A549 (cell line): ENCODE measurements around the gene CLRN1. TPM values are rescaled to one million over a fixed set of nuclear protein-coding genes. Genes with fewer than 3 reads are reported as not detected.
A peak's percentile ranks its signal among the peaks of the same experiment; 100 is the strongest.

Experiments used
- ATAC-seq, 2 experiments: fragments of 200-7000 bp in 1 of 2; fragments of >200 bp in 1 of 2; cut with Nextera tagmentation in 1 of 2; cut with Tn5 transposase in 1 of 2; 3 replicates each; pipeline versions ENCODE4 v1.8.0 to v1.9.1; 2018 to 2020; ENCODE audit warnings: mild to moderate bottlenecking in 1 of 2, moderate library complexity in 1 of 2
- CTCF ChIA-PET: fragments of 300-600 bp; sonication (Branson Sonifier 250); formaldehyde crosslinking; extraction: SDS; loops from one replicate; lab custom pipeline; 2021; ENCODE audit warnings: antibody characterized with exemption, inconsistent platforms; lab: Yijun Ruan, JAX
- POLR2A ChIA-PET: fragments of 350-600 bp; formaldehyde crosslinking; extraction: SDS; loops from one replicate; lab custom pipeline; 2021; ENCODE audit warnings: antibody characterized with exemption, inconsistent platforms; lab: Yijun Ruan, JAX
- DNase-seq, 2 experiments: peaks; one replicate each; pipeline versions ENCODE4 v3.0.0 to v3.0.0-alpha.2; 2011 to 2016; ENCODE audit warnings: low read depth in 1 of 2, low spot score in 1 of 2
- FAIRE-seq: peaks from 2 replicates; lab custom pipeline; 2011; peaks lifted over from hg19 to GRCh38; lab: Jason Lieb, UNC
- H3K27ac ChIP-seq, 2 experiments: fragments of >200 bp; sonication (Bioruptor Twin); formaldehyde crosslinking; 3 replicates each; pipeline ENCODE4 v1.5.1; 2016 to 2017
- H3K4me1 ChIP-seq: fragments of >200 bp; sonication (Bioruptor Twin); formaldehyde crosslinking; 3 replicates; pipeline ENCODE4 v1.6.1; 2016
- H3K4me2 ChIP-seq: fragments of >200 bp; sonication (Bioruptor Twin); formaldehyde crosslinking; 3 replicates; pipeline ENCODE4 v1.6.1; 2016
- H3K4me3 ChIP-seq: fragments of >200 bp; sonication (Bioruptor Twin); formaldehyde crosslinking; 3 replicates; pipeline ENCODE4 v1.5.1; 2016
- H3K9me3 ChIP-seq: fragments of >200 bp; sonication (Bioruptor Twin); formaldehyde crosslinking; 3 replicates; pipeline ENCODE4 v1.6.1; 2016
- BCL3 ChIP-seq: fragments of >200 bp; sonication (Bioruptor Twin); formaldehyde crosslinking; IDR thresholded peaks from 3 replicates; pipeline ENCODE4 v1.6.1; 2016
- BHLHE40 ChIP-seq: IDR thresholded peaks from 2 replicates; pipeline ENCODE4 v1.6.1; 2012; ENCODE audit warnings: low read depth, low read length, inconsistent platforms
- CBX8 ChIP-seq: fragments of 200-600 bp; sonication (generic); IDR thresholded peaks from 2 replicates; pipeline ENCODE4 v1.6.1; 2016
- E2F6 ChIP-seq: IDR thresholded peaks from 2 replicates; pipeline ENCODE4 v1.6.1; 2012; ENCODE audit warnings: low read depth, borderline replicate concordance
- EHF ChIP-seq: fragments of 250-450 bp; sonication (Bioruptor Pico); IDR thresholded peaks from 2 replicates; pipeline ENCODE4 v1.5.0; 2020; ENCODE audit warnings: mild to moderate bottlenecking
- FOSL2 ChIP-seq, 2 experiments: fragments of 450-650 bp in 1 of 2; fragments of >200 bp in 1 of 2; sonication (Bioruptor Twin) in 1 of 2; formaldehyde crosslinking; IDR thresholded peaks; 2 replicates each; pipeline versions ENCODE4 v1.5.0 to v1.6.1; 2016 to 2020; ENCODE audit warnings: mild to moderate bottlenecking in 1 of 2, moderate library complexity in 1 of 2
- GATA3 ChIP-seq: IDR thresholded peaks from 2 replicates; pipeline ENCODE4 v1.6.1; 2012; ENCODE audit warnings: borderline replicate concordance
- HMGXB4 ChIP-seq: fragments of 250-450 bp; sonication (Bioruptor Pico); IDR thresholded peaks from 2 replicates; pipeline ENCODE4 v1.5.0; 2021; ENCODE audit warnings: mild to moderate bottlenecking, moderate library complexity, borderline replicate concordance
- HOXB13 ChIP-seq: fragments of 250-450 bp; sonication (Bioruptor Pico); IDR thresholded peaks from 2 replicates; pipeline ENCODE4 v1.5.0; 2020; ENCODE audit warnings: low read depth, mild to moderate bottlenecking, moderate library complexity
- HOXB5 ChIP-seq: fragments of 250-450 bp; sonication (Bioruptor Pico); IDR thresholded peaks from 2 replicates; pipeline ENCODE4 v1.5.0; 2020; ENCODE audit warnings: mild to moderate bottlenecking, moderate library complexity
- JUN ChIP-seq, 2 experiments: fragments of >200 bp; sonication (Bioruptor Twin); formaldehyde crosslinking; IDR thresholded peaks; 2 replicates in 1 of 2; 3 replicates in 1 of 2; pipeline ENCODE4 v1.6.1; 2016 to 2017
- KDM5A ChIP-seq: fragments of 200-600 bp; sonication (generic); IDR thresholded peaks from 2 replicates; pipeline ENCODE4 v1.6.1; 2016; ENCODE audit warnings: antibody characterized with exemption, mild to moderate bottlenecking
- MAZ ChIP-seq: fragments of 150-350 bp; IDR thresholded peaks from 2 replicates; pipeline ENCODE4 v1.6.1; 2014; ENCODE audit warnings: antibody characterized with exemption, low read depth, low read length, borderline replicate concordance
- MYC ChIP-seq: IDR thresholded peaks from 2 replicates; pipeline ENCODE4 v1.6.1; 2012; ENCODE audit warnings: mild to moderate bottlenecking, inconsistent platforms, low read length, improper control_type of control experiment, borderline replicate concordance
- NR3C1 ChIP-seq: fragments of >200 bp; sonication (Bioruptor Twin); formaldehyde crosslinking; IDR thresholded peaks from 3 replicates; pipeline ENCODE4 v1.6.1; 2017
- PHF8 ChIP-seq: fragments of 200-600 bp; sonication (generic); IDR thresholded peaks from 2 replicates; pipeline ENCODE4 v1.6.1; 2016; ENCODE audit warnings: low read depth, mild to moderate bottlenecking, antibody characterized with exemption, moderate library complexity, borderline replicate concordance
- RAD21 ChIP-seq, 2 experiments: fragments of >200 bp in 1 of 2; sonication (Bioruptor Twin) in 1 of 2; formaldehyde crosslinking in 1 of 2; IDR thresholded peaks in 1 of 2; conservative IDR thresholded peaks in 1 of 2; 2 replicates in 1 of 2; 3 replicates in 1 of 2; pipeline ENCODE4 v1.6.1; 2012 to 2018; ENCODE audit warnings: inconsistent platforms in 1 of 2
- RARB ChIP-seq: fragments of 250-450 bp; sonication (Bioruptor Pico); IDR thresholded peaks from 2 replicates; pipeline ENCODE4 v1.8.0; 2021; ENCODE audit warnings: mild to moderate bottlenecking, moderate library complexity
- RCOR1 ChIP-seq: fragments of 150-350 bp; IDR thresholded peaks from 2 replicates; pipeline ENCODE4 v1.6.1; 2014; ENCODE audit warnings: antibody characterized with exemption, low read length, low read depth
- RNF2 ChIP-seq: fragments of 200-600 bp; sonication (generic); IDR thresholded peaks from 2 replicates; pipeline ENCODE4 v1.6.1; 2016; ENCODE audit warnings: low read depth, mild to moderate bottlenecking, antibody characterized with exemption, moderate library complexity, borderline replicate concordance
- SMC3 ChIP-seq: fragments of >200 bp; sonication (Bioruptor Twin); formaldehyde crosslinking; IDR thresholded peaks from 3 replicates; pipeline ENCODE4 v1.6.1; 2018; ENCODE audit warnings: inconsistent platforms
- TFCP2L1 ChIP-seq: fragments of 250-450 bp; sonication (Bioruptor Pico); IDR thresholded peaks from 2 replicates; pipeline ENCODE4 v1.5.0; 2021; ENCODE audit warnings: mild to moderate bottlenecking
- TP53 ChIP-seq: fragments of 250-450 bp; sonication (Bioruptor Pico); IDR thresholded peaks from 2 replicates; pipeline ENCODE4 v1.5.0; 2021; ENCODE audit warnings: mild to moderate bottlenecking, moderate library complexity
- ZC3H11A ChIP-seq: fragments of 450-650 bp; IDR thresholded peaks from 2 replicates; pipeline ENCODE4 v1.6.1; 2014; ENCODE audit warnings: antibody characterized with exemption, mild to moderate bottlenecking
- ZFP36 ChIP-seq: fragments of 450-650 bp; IDR thresholded peaks from 2 replicates; pipeline ENCODE4 v1.6.1; 2014; ENCODE audit warnings: borderline replicate concordance; ENCODE audit not compliant: partially characterized antibody
- WGBS: methylation state at CpG from one replicate; pipeline ENCODE4 v1.1.6; 2017; ENCODE audit errors: missing lambda C conversion rate; 5-methylcytosine and 5-hydroxymethylcytosine counted together
- polyA plus RNA-seq, 4 experiments: library from polyadenylated mRNA; depleted of rRNA in 3 of 4; stranded (reverse); fragments of >200 nt; fragmentation: RNase III in 1 of 4; extraction: RNeasy Plus Mini Kit Qiagen cat#74134 plus additional on column Dnase treatment in 1 of 4; gene quantifications; 2 replicates in 3 of 4; 3 replicates in 1 of 4; pipeline ENCODE4 v1.2.3, GENCODE V29; 2011 to 2017
- TF ChIP-seq, protein P1 (sequence below): fragments of >200 bp; sonication (Bioruptor Twin); formaldehyde crosslinking; IDR thresholded peaks from 3 replicates; pipeline ENCODE4 v1.5.1; 2016
- TF ChIP-seq, protein P2 (sequence below): fragments of 450-650 bp; IDR thresholded peaks from 2 replicates; pipeline ENCODE4 v1.6.1; 2014; ENCODE audit warnings: antibody characterized with exemption

The CLRN1 gene
- polyA plus RNA-seq, 2 of the 4 experiments (the other 2 are of a cell fraction): not detected

DNA sequence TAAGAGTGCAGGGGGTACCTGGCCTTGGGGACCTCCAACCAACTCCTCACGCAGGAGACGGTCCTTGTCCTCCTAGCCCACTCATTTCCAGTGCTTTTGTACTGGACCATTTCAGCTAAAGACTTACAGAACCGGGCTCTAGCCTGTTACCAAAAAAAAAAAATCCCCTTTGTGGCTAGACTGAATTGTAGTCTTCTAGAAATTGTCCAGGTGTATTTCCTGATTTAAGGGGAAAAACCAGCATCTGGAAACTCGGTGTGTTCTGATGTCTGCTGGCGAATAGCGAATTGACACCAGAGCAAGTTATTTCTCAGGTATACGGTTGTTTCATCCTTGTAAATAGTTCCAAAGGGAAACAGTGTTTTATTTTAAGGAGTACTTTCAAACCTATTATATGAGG is 46.2 kb downstream of the CLRN1 start (continued):
- TF ChIP-seq HMGXB4 (CRISPR knock-in tag) (no peak), MAZ (no peak)
- TF ChIP-seq, all 56 proteins: peak for 0

DNA sequence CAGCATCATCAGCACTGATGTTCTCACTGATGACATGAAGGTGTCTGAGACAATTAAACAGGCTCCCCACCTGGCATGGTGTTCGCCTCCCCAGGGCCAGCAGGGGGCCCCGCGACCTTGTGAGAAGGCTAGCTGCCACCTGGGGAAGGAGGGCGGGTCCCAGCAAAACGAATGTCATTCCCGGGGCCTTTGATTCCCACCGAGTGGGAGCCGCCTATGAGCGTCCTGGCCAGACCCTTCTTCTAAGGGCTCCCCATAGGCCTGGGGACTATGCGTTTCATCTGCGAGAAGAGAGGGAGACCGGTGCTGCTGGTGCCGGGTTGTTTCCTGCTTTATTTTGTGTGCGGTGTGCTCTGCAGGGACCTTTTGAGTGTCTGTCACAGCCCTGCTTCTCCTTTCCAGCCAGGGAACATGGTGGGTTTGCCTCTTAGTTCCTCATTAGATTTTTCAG is 46.8 kb downstream of the CLRN1 start:
- WGBS: 21% methylated on average over 12 of the region's 14 CpGs
- no peaks in the 10 kb centered on the region for H3K4me1 ChIP-seq
- peak; percentile 86 to 95 for ATAC-seq
- no peak overlapping the region for H3K27ac ChIP-seq
- peak overlapping the region; percentile 76 for H3K4me2 ChIP-seq
- ChIA-PET CTCF (interaction anchor here (0.6 to 2.2 kb wide), 20 partner anchors 9 to 1431 kb away, joined by 3 to 14 read pairs (median 4); no protein-coding TSS in a partner anchor), POLR2A (no interaction called here)
- no peaks in the 10 kb centered on the region for H3K9me3 ChIP-seq
- peak; percentile 49 to 66 for DNase-seq
- H3K4me3 ChIP-seq: no peak overlapping the region
- TF ChIP-seq ZC3H11A (no peak), NR3C1 (no peak), RAD21 (conservative IDR thresholded peaks at IDR 0.05 in 1 of 2, IDR thresholded peaks at IDR 0.05 in 1 of 2) (peak; percentile 70 to 77), MYC (no peak), HOXB5 (no peak), KDM5A (no peak), RNF2 (peak; percentile 93), HOXB13 (no peak), TP53 (CRISPR knock-in tag) (no peak), EHF (CRISPR knock-in tag) (no peak), RCOR1 (no peak), E2F6 (no peak), CBX8 (peak; percentile 97), ZFP36 (no peak), SMC3 (peak; percentile 71)
- TF ChIP-seq, protein P1, sequence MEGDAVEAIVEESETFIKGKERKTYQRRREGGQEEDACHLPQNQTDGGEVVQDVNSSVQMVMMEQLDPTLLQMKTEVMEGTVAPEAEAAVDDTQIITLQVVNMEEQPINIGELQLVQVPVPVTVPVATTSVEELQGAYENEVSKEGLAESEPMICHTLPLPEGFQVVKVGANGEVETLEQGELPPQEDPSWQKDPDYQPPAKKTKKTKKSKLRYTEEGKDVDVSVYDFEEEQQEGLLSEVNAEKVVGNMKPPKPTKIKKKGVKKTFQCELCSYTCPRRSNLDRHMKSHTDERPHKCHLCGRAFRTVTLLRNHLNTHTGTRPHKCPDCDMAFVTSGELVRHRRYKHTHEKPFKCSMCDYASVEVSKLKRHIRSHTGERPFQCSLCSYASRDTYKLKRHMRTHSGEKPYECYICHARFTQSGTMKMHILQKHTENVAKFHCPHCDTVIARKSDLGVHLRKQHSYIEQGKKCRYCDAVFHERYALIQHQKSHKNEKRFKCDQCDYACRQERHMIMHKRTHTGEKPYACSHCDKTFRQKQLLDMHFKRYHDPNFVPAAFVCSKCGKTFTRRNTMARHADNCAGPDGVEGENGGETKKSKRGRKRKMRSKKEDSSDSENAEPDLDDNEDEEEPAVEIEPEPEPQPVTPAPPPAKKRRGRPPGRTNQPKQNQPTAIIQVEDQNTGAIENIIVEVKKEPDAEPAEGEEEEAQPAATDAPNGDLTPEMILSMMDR: peak; percentile 66
- FAIRE-seq: no peak

- POLR2A ChIA-PET: no interaction called here
- no peak for FAIRE-seq
- DNase-seq: peak; percentile 14 to 17
- Histone ChIP-seq H3K27ac (no peak overlapping the region), H3K4me2 (0 out of 3 replicates have a peak overlapping the region, but pooled peaks have one; percentile 19), H3K4me1 (no peaks in the 10 kb centered on the region), H3K9me3 (no peaks in the 10 kb centered on the region), H3K4me3 (no peak overlapping the region)
- CTCF ChIA-PET: interaction anchor here (0.9 kb wide), 1 partner anchor 142 kb away, joined by 3 read pairs; no protein-coding TSS in a partner anchor
- WGBS: 19% methylated on average over 10 of the region's 10 CpGs
- TF ChIP-seq RARB (CRISPR knock-in tag) (no peak), BHLHE40 (no peak), BCL3 (no peak), PHF8 (no peak), FOSL2 (IDR thresholded peaks at IDR 0.05) (no peak), FOSL2 (CRISPR knock-in tag; IDR thresholded peaks at IDR 0.05) (no peak), ZFP36 (no peak), TFCP2L1 (CRISPR knock-in tag) (no peak), JUN (IDR thresholded peaks at IDR 0.05) (no peak), EHF (CRISPR knock-in tag) (no peak), GATA3 (no peak)
- TF ChIP-seq, protein P2, sequence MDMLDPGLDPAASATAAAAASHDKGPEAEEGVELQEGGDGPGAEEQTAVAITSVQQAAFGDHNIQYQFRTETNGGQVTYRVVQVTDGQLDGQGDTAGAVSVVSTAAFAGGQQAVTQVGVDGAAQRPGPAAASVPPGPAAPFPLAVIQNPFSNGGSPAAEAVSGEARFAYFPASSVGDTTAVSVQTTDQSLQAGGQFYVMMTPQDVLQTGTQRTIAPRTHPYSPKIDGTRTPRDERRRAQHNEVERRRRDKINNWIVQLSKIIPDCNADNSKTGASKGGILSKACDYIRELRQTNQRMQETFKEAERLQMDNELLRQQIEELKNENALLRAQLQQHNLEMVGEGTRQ: no peak
- ATAC-seq: peak in 1 of 2 experiments; percentile 65; a peak in 3 of 6 replicates
These were observed 49.9 kb downstream of the CLRN1 start for GRCh38 chr3:150922611-150923010.
